IMR-90 (cell line): ENCODE measurements around the gene ANKRD11. TPM values are rescaled to one million over a fixed set of nuclear protein-coding genes. Genes with fewer than 3 reads are reported as not detected.

Source experiments
- ATAC-seq: fragments of 200-7000 bp; cut with Tn5 transposase; 2 replicates; pipeline ENCODE4 v1.9.1; 2020; ENCODE audit warnings: low read depth, mild to moderate bottlenecking, moderate library complexity
- BruUV-seq: library from RNA; stranded (reverse); fragments of 400-500 nt; replicated peaks from 2 replicates; lab custom pipeline; 2021; lab: Mats Ljungman, UMichigan
- CTCF ChIA-PET: fragments of 300-600 bp; formaldehyde crosslinking; extraction: SDS; loops from one replicate; lab custom pipeline; 2021; ENCODE audit warnings: antibody characterized with exemption; lab: Yijun Ruan, JAX
- POLR2A ChIA-PET: fragments of 300-600 bp; sonication (Branson Sonifier 250); formaldehyde crosslinking; loops from one replicate; lab custom pipeline; 2022; ENCODE audit warnings: antibody characterized with exemption; ENCODE audit not compliant: unreplicated experiment; lab: Charles Lee
- DNase-seq: peaks from one replicate; pipeline ENCODE4 v3.0.0; 2013
- H2AFZ ChIP-seq: replicated peaks from 2 replicates; pipeline ENCODE3; 2013; ENCODE audit warnings: low read length, mild to moderate bottlenecking; ENCODE audit not compliant: poor library complexity
- H2AK5ac ChIP-seq: 2 replicates; pipeline ENCODE4 v1.6.1; 2013; ENCODE audit warnings: low read depth, low read length, inconsistent platforms
- H2AK9ac ChIP-seq: replicated peaks from 2 replicates; pipeline ENCODE3; 2013; ENCODE audit warnings: mild to moderate bottlenecking, low read depth, low read length, moderate library complexity; ENCODE audit not compliant: poor library complexity
- H2BK120ac ChIP-seq: 2 replicates; pipeline ENCODE4 v1.6.1; 2013; ENCODE audit warnings: low read depth, low read length, inconsistent platforms
- H2BK15ac ChIP-seq: 3 replicates; pipeline ENCODE4 v1.6.1; 2013; ENCODE audit warnings: low read depth, low read length, inconsistent platforms
- H2BK20ac ChIP-seq: 2 replicates; pipeline ENCODE4 v1.6.1; 2013; ENCODE audit warnings: low read depth, mild to moderate bottlenecking, inconsistent platforms, low read length, moderate library complexity
- H2BK5ac ChIP-seq: 2 replicates; pipeline ENCODE4 v1.6.1; 2013; ENCODE audit warnings: mild to moderate bottlenecking, low read depth, low read length, inconsistent platforms; ENCODE audit not compliant: poor library complexity, severe bottlenecking
- H3K14ac ChIP-seq: replicated peaks from 2 replicates; pipeline ENCODE4 v1.6.1; 2013; ENCODE audit warnings: low read depth, low read length, inconsistent platforms
- H3K18ac ChIP-seq: 2 replicates; pipeline ENCODE4 v1.6.1; 2013; ENCODE audit warnings: low read depth, low read length, control low read depth
- H3K23ac ChIP-seq: 2 replicates; pipeline ENCODE4 v1.6.1; 2013; ENCODE audit warnings: low read depth, low read length, inconsistent platforms
- H3K27ac ChIP-seq: 2 replicates; pipeline ENCODE4 v1.5.1; 2013; ENCODE audit warnings: mild to moderate bottlenecking, control low read depth, low read length; ENCODE audit not compliant: insufficient read depth
- H3K27me3 ChIP-seq: 2 replicates; pipeline ENCODE4 v1.6.1; 2013; ENCODE audit warnings: low read length; ENCODE audit not compliant: control insufficient read depth, insufficient read depth
- H3K36me3 ChIP-seq: 2 replicates; pipeline ENCODE4 v1.6.1; 2013; ENCODE audit warnings: low read length, mixed read lengths; ENCODE audit not compliant: control insufficient read depth, insufficient read depth
- H3K4ac ChIP-seq: 2 replicates; pipeline ENCODE4 v1.6.1; 2013; ENCODE audit warnings: low read depth, low read length, inconsistent platforms
- H3K4me1 ChIP-seq: 2 replicates; pipeline ENCODE4 v1.6.1; 2013; ENCODE audit warnings: low read length, mixed read lengths; ENCODE audit not compliant: control insufficient read depth, insufficient read depth
- H3K4me2 ChIP-seq: 2 replicates; pipeline ENCODE4 v1.6.1; 2013; ENCODE audit warnings: low read depth, mild to moderate bottlenecking, control low read depth, low read length, moderate library complexity
- H3K4me3 ChIP-seq: 2 replicates; pipeline ENCODE4 v1.5.1; 2013; ENCODE audit warnings: low read depth, mild to moderate bottlenecking, control low read depth, low read length, moderate library complexity; ENCODE audit not compliant: insufficient read depth
- H3K56ac ChIP-seq: 2 replicates; pipeline ENCODE4 v1.6.1; 2013; ENCODE audit warnings: low read length, inconsistent platforms; ENCODE audit not compliant: insufficient read depth; ENCODE audit errors: extremely low read depth
- H3K79me1 ChIP-seq, 2 experiments: 2 replicates each; pipeline ENCODE4 v1.6.1; 2013; ENCODE audit warnings: low read length in 2 of 2, inconsistent platforms in 1 of 2, low read depth in 1 of 2
- H3K9ac ChIP-seq: 2 replicates; pipeline ENCODE4 v1.6.1; 2013; ENCODE audit warnings: low read depth, low read length, control low read depth
- H3K9me1 ChIP-seq: 2 replicates; pipeline ENCODE4 v1.6.1; 2013; ENCODE audit warnings: low read length, inconsistent platforms; ENCODE audit not compliant: insufficient read depth
- H3K9me3 ChIP-seq: 2 replicates; pipeline ENCODE4 v1.6.1; 2013; ENCODE audit warnings: low read length; ENCODE audit not compliant: control insufficient read depth, insufficient read depth
- H4K20me1 ChIP-seq: 2 replicates; pipeline ENCODE4 v1.6.1; 2013; ENCODE audit warnings: low read length, inconsistent platforms; ENCODE audit not compliant: insufficient read depth
- H4K5ac ChIP-seq: 2 replicates; pipeline ENCODE4 v1.6.1; 2013; ENCODE audit warnings: mild to moderate bottlenecking, low read depth, low read length, control low read depth
- H4K8ac ChIP-seq, 2 experiments: 2 replicates each; pipeline ENCODE4 v1.6.1; 2013; ENCODE audit warnings: low read depth in 2 of 2, low read length in 2 of 2, control low read depth in 1 of 2, inconsistent platforms in 1 of 2
- H4K91ac ChIP-seq: 2 replicates; pipeline ENCODE4 v1.6.1; 2013; ENCODE audit warnings: low read depth, low read length, inconsistent platforms; ENCODE audit not compliant: insufficient read depth
- BHLHE40 ChIP-seq: fragments of 150-350 bp; IDR thresholded peaks from 2 replicates; pipeline ENCODE4 v1.6.1; 2016; ENCODE audit warnings: mild to moderate bottlenecking, low read depth, low read length
- CEBPB ChIP-seq: IDR thresholded peaks from 2 replicates; pipeline ENCODE4 v1.6.1; 2012; ENCODE audit warnings: low read depth, low read length, improper control_type of control experiment
- CHD1 ChIP-seq: IDR thresholded peaks from 2 replicates; pipeline ENCODE4 v1.6.1; 2012; ENCODE audit warnings: low read depth, low read length, improper control_type of control experiment
- MAZ ChIP-seq: IDR thresholded peaks from 2 replicates; pipeline ENCODE4 v1.6.1; 2012; ENCODE audit warnings: low read depth, mild to moderate bottlenecking, low read length, improper control_type of control experiment, moderate library complexity, borderline replicate concordance
- MXI1 ChIP-seq: IDR thresholded peaks from 2 replicates; pipeline ENCODE4 v1.6.1; 2012; ENCODE audit warnings: low read depth, mild to moderate bottlenecking, low read length, moderate library complexity, borderline replicate concordance
- RAD21 ChIP-seq: IDR thresholded peaks from 2 replicates; pipeline ENCODE4 v1.6.1; 2012; ENCODE audit warnings: low read length, improper control_type of control experiment
- WGBS, 2 experiments: methylation state at CpG; one replicate each; pipeline versions ENCODE4 v1.1.5 to v1.1.7; 2013; ENCODE audit warnings: missing lambda C conversion rate in 2 of 2; ENCODE audit not compliant: insufficient read length in 1 of 2; ENCODE audit errors: extremely low coverage in 2 of 2; 5-methylcytosine and 5-hydroxymethylcytosine counted together
- dilution Hi-C: fragments of 300-500 bp; cut with HindIII; formaldehyde crosslinking; loops from one replicate; pipeline ENCODE4 v1.14.3; 2018; ENCODE audit warnings: low sequenced_read_pairs; ENCODE audit not compliant: unreplicated experiment
- in situ Hi-C: fragments of 300-500 bp; cut with MboI; formaldehyde crosslinking; loops from 3 replicates; pipeline ENCODE4 v1.14.3; 2019; ENCODE audit warnings: low sequenced_read_pairs, inconsistent platforms, mixed read lengths
- intact Hi-C: fragments of 100-400 bp; cut with micrococcal nuclease; formaldehyde crosslinking; loops from 2 replicates; pipeline ENCODE4 v1.10.0; 2022
- polyA plus RNA-seq, 3 experiments: library from polyadenylated mRNA; depleted of rRNA; stranded (reverse); fragments of >200 nt; gene quantifications; 2 replicates each; pipeline ENCODE4 v1.2.3, GENCODE V29; 2012; ENCODE audit warnings: low replicate concordance in 1 of 3
- total RNA-seq: library from RNA; depleted of rRNA; stranded (reverse); fragments of >200 nt; gene quantifications from 2 replicates; pipeline ENCODE4 v1.2.3, GENCODE V29; 2012
- TF ChIP-seq, protein P1 (sequence below): fragments of 150-350 bp; IDR thresholded peaks from 2 replicates; pipeline ENCODE4 v1.6.1; 2016; ENCODE audit warnings: low read depth, mild to moderate bottlenecking, low read length, moderate library complexity, borderline replicate concordance
- TF ChIP-seq, protein P2 (sequence below): fragments of 150-350 bp; IDR thresholded peaks from 2 replicates; pipeline ENCODE4 v1.6.1; 2017; ENCODE audit warnings: mild to moderate bottlenecking, antibody characterized with exemption, low read length, low read depth

Gene ANKRD11
- total and polyA plus RNA-seq, 2 of the 4 experiments (the other 2 are of a cell fraction) = 46.8 to 71.9 TPM

DNA sequence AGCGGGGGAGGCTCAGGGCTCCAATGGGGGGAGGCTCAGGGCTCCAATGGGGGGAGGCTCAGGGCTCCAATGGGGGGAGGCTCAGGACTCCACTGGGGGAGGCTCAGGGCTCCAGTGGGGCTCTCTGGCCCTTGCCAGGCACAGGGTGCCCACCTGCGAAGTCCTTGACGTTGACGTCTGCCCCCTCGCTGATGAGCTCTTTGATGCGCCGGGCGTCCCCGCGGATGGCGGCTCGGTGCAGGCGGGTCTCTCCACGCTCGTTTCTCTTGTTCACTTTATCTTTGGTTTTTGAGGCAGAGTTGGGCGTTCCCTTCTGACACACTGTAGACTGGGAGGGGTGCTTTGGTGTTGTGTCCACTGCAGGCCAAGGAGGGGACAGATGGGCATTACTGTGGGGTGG is 199.9 kb downstream of the ANKRD11 start:
- Histone ChIP-seq H4K5ac (no peak overlapping the region), H3K9me3 (no peaks in the 10 kb centered on the region), H2BK120ac (no peak overlapping the region), H3K79me1 (peaks cover 56 to 90% of the 10 kb centered on the region in 2 experiments), H2BK20ac (no peak overlapping the region), H4K20me1 (peaks cover 68% of the 10 kb centered on the region), H3K4me1 (peaks cover 5% of the 10 kb centered on the region; the same call in 1 of the 2 replicates), H3K4me3 (no peak overlapping the region), H2BK15ac (no peak overlapping the region), H2AK9ac (no peak overlapping the region), H4K8ac (no peak overlapping the region), H3K14ac (no peak overlapping the region), H3K23ac (no peak overlapping the region), H2AFZ (no peak overlapping the region), H2AK5ac (no peak overlapping the region), H3K9me1 (0 out of 2 replicates have a peak, but pooled peaks cover 7% of the 10 kb centered on the region), H2BK5ac (no peak overlapping the region), H3K27ac (no peak overlapping the region), H3K18ac (no peak overlapping the region), H3K56ac (no peak overlapping the region), H3K4me2 (no peak overlapping the region), H3K9ac (no peak overlapping the region), H3K36me3 (peaks cover 45% of the 10 kb centered on the region), H4K91ac (no peak overlapping the region), H3K4ac (no peak overlapping the region), H3K27me3 (no peaks in the 10 kb centered on the region)
- intact Hi-C loops = no loop called here
- POLR2A ChIA-PET = no interaction called here
- TF ChIP-seq BHLHE40 = no peak
- no peak for TF ChIP-seq CHD1
- TF ChIP-seq, protein P1, sequence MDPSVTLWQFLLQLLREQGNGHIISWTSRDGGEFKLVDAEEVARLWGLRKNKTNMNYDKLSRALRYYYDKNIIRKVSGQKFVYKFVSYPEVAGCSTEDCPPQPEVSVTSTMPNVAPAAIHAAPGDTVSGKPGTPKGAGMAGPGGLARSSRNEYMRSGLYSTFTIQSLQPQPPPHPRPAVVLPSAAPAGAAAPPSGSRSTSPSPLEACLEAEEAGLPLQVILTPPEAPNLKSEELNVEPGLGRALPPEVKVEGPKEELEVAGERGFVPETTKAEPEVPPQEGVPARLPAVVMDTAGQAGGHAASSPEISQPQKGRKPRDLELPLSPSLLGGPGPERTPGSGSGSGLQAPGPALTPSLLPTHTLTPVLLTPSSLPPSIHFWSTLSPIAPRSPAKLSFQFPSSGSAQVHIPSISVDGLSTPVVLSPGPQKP = no peak
- no peak for TF ChIP-seq RAD21
- TF ChIP-seq MAZ = no peak
- TF ChIP-seq CEBPB = no peak
- TF ChIP-seq, protein P2, sequence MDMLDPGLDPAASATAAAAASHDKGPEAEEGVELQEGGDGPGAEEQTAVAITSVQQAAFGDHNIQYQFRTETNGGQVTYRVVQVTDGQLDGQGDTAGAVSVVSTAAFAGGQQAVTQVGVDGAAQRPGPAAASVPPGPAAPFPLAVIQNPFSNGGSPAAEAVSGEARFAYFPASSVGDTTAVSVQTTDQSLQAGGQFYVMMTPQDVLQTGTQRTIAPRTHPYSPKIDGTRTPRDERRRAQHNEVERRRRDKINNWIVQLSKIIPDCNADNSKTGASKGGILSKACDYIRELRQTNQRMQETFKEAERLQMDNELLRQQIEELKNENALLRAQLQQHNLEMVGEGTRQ = no peak
- no peak for TF ChIP-seq MXI1
- CTCF ChIA-PET = no interaction called here
- in situ Hi-C loops = no loop called here
- ATAC-seq (no peak), DNase-seq (no peak)
- BruUV-seq = no TSS peak
- WGBS, 2 experiments = no CpG with 5 or more reads among the region's 16 CpGs
- dilution Hi-C loops = no loop called here
